HL-60 (cell line): ENCODE data around the gene DNAJA2.

Experiments
- DNase-seq, 2 experiments: peaks; one replicate each; pipeline ENCODE4 v3.0.0-alpha.2; 2010 to 2020; ENCODE audit warnings: low read depth in 1 of 2, low spot score in 1 of 2
- H3K27ac ChIP-seq: fragments of 250-450 bp; sonication (Bioruptor Pico); replicated peaks from 2 replicates; pipeline ENCODE4 v1.5.1; 2020; ENCODE audit warnings: mild to moderate bottlenecking, moderate library complexity
- H3K27me3 ChIP-seq: fragments of 250-450 bp; sonication (Bioruptor Pico); 2 replicates; pipeline ENCODE4 v1.5.1; 2021; ENCODE audit warnings: mild to moderate bottlenecking, moderate library complexity; ENCODE audit not compliant: insufficient read depth, poor library complexity, severe bottlenecking
- H3K4me3 ChIP-seq: replicated peaks from 2 replicates; pipeline ENCODE4 v1.5.1; 2011; ENCODE audit warnings: mild to moderate bottlenecking, control low read depth, low read length; ENCODE audit not compliant: insufficient read depth
- GABPA ChIP-seq: IDR thresholded peaks from 2 replicates; pipeline ENCODE4 v1.6.1; 2012; ENCODE audit warnings: low read depth
- POLR2AphosphoS5 ChIP-seq: IDR thresholded peaks from 2 replicates; pipeline ENCODE4 v1.6.1; 2012; ENCODE audit warnings: low read depth
- REST ChIP-seq: IDR thresholded peaks from 2 replicates; pipeline ENCODE4 v1.6.1; 2012; ENCODE audit warnings: low read depth; ENCODE audit not compliant: insufficient replicate concordance
- SPI1 ChIP-seq: IDR thresholded peaks from 2 replicates; pipeline ENCODE4 v1.6.1; 2012; ENCODE audit warnings: low read depth, mild to moderate bottlenecking, borderline replicate concordance
- TF ChIP-seq, protein P1 (sequence below): IDR thresholded peaks from one replicate; pipeline ENCODE4 v1.5.1; 2011; ENCODE audit warnings: low read length, control low read depth, inconsistent platforms; ENCODE audit not compliant: insufficient read depth

Gene DNAJA2

DNA sequence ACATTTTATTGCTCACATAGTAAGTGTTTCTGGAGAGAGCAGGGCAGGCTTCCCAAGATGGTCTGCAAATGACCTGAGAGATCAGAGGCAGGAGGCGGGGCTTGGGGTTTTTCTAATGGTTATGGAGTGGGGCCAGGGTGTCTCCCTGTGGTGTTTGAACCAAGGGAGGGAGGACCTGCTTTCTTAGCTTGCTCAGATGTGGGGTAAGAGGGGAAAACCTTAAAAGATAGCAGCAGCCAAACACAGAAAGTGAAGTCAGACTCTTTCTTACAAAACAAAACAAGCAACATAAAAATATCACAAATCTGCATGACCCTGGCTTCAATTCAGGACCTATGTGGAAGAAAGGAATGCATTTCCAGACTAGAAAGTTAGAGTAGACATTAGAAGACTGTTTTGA, 22.9 kb upstream of the DNAJA2 start:
- no peak for TF ChIP-seq REST
- TF ChIP-seq GABPA = no peak
- TF ChIP-seq SPI1 = no peak
- no peak for TF ChIP-seq POLR2AphosphoS5
- TF ChIP-seq, protein P1, sequence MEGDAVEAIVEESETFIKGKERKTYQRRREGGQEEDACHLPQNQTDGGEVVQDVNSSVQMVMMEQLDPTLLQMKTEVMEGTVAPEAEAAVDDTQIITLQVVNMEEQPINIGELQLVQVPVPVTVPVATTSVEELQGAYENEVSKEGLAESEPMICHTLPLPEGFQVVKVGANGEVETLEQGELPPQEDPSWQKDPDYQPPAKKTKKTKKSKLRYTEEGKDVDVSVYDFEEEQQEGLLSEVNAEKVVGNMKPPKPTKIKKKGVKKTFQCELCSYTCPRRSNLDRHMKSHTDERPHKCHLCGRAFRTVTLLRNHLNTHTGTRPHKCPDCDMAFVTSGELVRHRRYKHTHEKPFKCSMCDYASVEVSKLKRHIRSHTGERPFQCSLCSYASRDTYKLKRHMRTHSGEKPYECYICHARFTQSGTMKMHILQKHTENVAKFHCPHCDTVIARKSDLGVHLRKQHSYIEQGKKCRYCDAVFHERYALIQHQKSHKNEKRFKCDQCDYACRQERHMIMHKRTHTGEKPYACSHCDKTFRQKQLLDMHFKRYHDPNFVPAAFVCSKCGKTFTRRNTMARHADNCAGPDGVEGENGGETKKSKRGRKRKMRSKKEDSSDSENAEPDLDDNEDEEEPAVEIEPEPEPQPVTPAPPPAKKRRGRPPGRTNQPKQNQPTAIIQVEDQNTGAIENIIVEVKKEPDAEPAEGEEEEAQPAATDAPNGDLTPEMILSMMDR = no peak
- H3K4me3 ChIP-seq = no peak overlapping the region
- H3K27me3 ChIP-seq = no peaks in the 10 kb centered on the region
- no peak overlapping the region for H3K27ac ChIP-seq
- DNase-seq = no peak

GRCh38 chr16:46991729-46992704, 18.5 kb upstream of the DNAJA2 start:
- H3K4me3 ChIP-seq = no peak overlapping the region
- no peak for DNase-seq
- TF ChIP-seq SPI1 (no peak), GABPA (no peak), POLR2AphosphoS5 (no peak), REST (no peak)
- TF ChIP-seq, protein P1 = no peak

DNA sequence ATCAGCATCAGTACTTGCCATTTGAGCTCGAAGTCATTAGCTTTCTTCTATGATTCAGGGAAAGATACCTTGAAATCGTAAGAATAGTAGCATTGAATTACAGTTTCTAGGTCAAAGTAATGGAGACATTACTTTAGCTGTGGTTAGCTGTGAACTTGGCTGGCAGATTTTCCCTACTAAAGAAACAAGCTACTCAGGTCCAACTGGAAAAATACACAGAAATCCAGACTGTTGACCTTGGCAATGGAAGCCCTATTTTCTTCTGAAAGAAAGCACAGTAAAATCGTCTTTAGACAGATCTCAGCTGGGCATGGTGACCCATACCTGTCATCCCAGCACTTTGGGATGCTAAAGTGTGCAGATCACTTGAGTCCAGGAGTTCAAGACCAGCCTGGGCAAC, 13.4 kb upstream of the DNAJA2 start:
- no peak overlapping the region for H3K4me3 ChIP-seq
- H3K27ac ChIP-seq = no peak overlapping the region
- H3K27me3 ChIP-seq = no peaks in the 10 kb centered on the region
- TF ChIP-seq SPI1 (no peak), POLR2AphosphoS5 (no peak), REST (no peak), GABPA (no peak)
- TF ChIP-seq, protein P1 = no peak
- DNase-seq = no peak

More at GRCh38 chr16:46991729-46992704, 18.5 kb upstream of the DNAJA2 start:
- Histone ChIP-seq H3K27me3 (no peaks in the 10 kb centered on the region), H3K27ac (no peak overlapping the region)
